IMR-90 (cell line): ENCODE data around the gene MSLN. TPM values are rescaled to one million over a fixed set of nuclear protein-coding genes. Genes with fewer than 3 reads are reported as not detected.

Source experiments
- ATAC-seq: fragments of 200-7000 bp; cut with Tn5 transposase; 2 replicates; pipeline ENCODE4 v1.9.1; 2020; ENCODE audit warnings: low read depth, mild to moderate bottlenecking, moderate library complexity
- BruUV-seq: library from RNA; stranded (reverse); fragments of 400-500 nt; replicated peaks from 2 replicates; lab custom pipeline; 2021; lab: Mats Ljungman, UMichigan
- CTCF ChIA-PET: fragments of 300-600 bp; formaldehyde crosslinking; extraction: SDS; loops from one replicate; lab custom pipeline; 2021; ENCODE audit warnings: antibody characterized with exemption; lab: Yijun Ruan, JAX
- POLR2A ChIA-PET: fragments of 300-600 bp; sonication (Branson Sonifier 250); formaldehyde crosslinking; loops from one replicate; lab custom pipeline; 2022; ENCODE audit warnings: antibody characterized with exemption; ENCODE audit not compliant: unreplicated experiment; lab: Charles Lee
- DNase-seq: peaks from one replicate; pipeline ENCODE4 v3.0.0; 2013
- H2AFZ ChIP-seq: replicated peaks from 2 replicates; pipeline ENCODE3; 2013; ENCODE audit warnings: low read length, mild to moderate bottlenecking; ENCODE audit not compliant: poor library complexity
- H2AK5ac ChIP-seq: 2 replicates; pipeline ENCODE4 v1.6.1; 2013; ENCODE audit warnings: low read depth, low read length, inconsistent platforms
- H2AK9ac ChIP-seq: replicated peaks from 2 replicates; pipeline ENCODE3; 2013; ENCODE audit warnings: mild to moderate bottlenecking, low read depth, low read length, moderate library complexity; ENCODE audit not compliant: poor library complexity
- H2BK120ac ChIP-seq: 2 replicates; pipeline ENCODE4 v1.6.1; 2013; ENCODE audit warnings: low read depth, low read length, inconsistent platforms
- H2BK15ac ChIP-seq: 3 replicates; pipeline ENCODE4 v1.6.1; 2013; ENCODE audit warnings: low read depth, low read length, inconsistent platforms
- H2BK20ac ChIP-seq: 2 replicates; pipeline ENCODE4 v1.6.1; 2013; ENCODE audit warnings: low read depth, mild to moderate bottlenecking, inconsistent platforms, low read length, moderate library complexity
- H2BK5ac ChIP-seq: 2 replicates; pipeline ENCODE4 v1.6.1; 2013; ENCODE audit warnings: mild to moderate bottlenecking, low read depth, low read length, inconsistent platforms; ENCODE audit not compliant: poor library complexity, severe bottlenecking
- H3K14ac ChIP-seq: replicated peaks from 2 replicates; pipeline ENCODE4 v1.6.1; 2013; ENCODE audit warnings: low read depth, low read length, inconsistent platforms
- H3K18ac ChIP-seq: 2 replicates; pipeline ENCODE4 v1.6.1; 2013; ENCODE audit warnings: low read depth, low read length, control low read depth
- H3K23ac ChIP-seq: 2 replicates; pipeline ENCODE4 v1.6.1; 2013; ENCODE audit warnings: low read depth, low read length, inconsistent platforms
- H3K27ac ChIP-seq: 2 replicates; pipeline ENCODE4 v1.5.1; 2013; ENCODE audit warnings: mild to moderate bottlenecking, control low read depth, low read length; ENCODE audit not compliant: insufficient read depth
- H3K27me3 ChIP-seq: 2 replicates; pipeline ENCODE4 v1.6.1; 2013; ENCODE audit warnings: low read length; ENCODE audit not compliant: control insufficient read depth, insufficient read depth
- H3K36me3 ChIP-seq: 2 replicates; pipeline ENCODE4 v1.6.1; 2013; ENCODE audit warnings: low read length, mixed read lengths; ENCODE audit not compliant: control insufficient read depth, insufficient read depth
- H3K4ac ChIP-seq: 2 replicates; pipeline ENCODE4 v1.6.1; 2013; ENCODE audit warnings: low read depth, low read length, inconsistent platforms
- H3K4me1 ChIP-seq: 2 replicates; pipeline ENCODE4 v1.6.1; 2013; ENCODE audit warnings: low read length, mixed read lengths; ENCODE audit not compliant: control insufficient read depth, insufficient read depth
- H3K4me2 ChIP-seq: 2 replicates; pipeline ENCODE4 v1.6.1; 2013; ENCODE audit warnings: low read depth, mild to moderate bottlenecking, control low read depth, low read length, moderate library complexity
- H3K4me3 ChIP-seq: 2 replicates; pipeline ENCODE4 v1.5.1; 2013; ENCODE audit warnings: low read depth, mild to moderate bottlenecking, control low read depth, low read length, moderate library complexity; ENCODE audit not compliant: insufficient read depth
- H3K56ac ChIP-seq: 2 replicates; pipeline ENCODE4 v1.6.1; 2013; ENCODE audit warnings: low read length, inconsistent platforms; ENCODE audit not compliant: insufficient read depth; ENCODE audit errors: extremely low read depth
- H3K79me1 ChIP-seq, 2 experiments: 2 replicates each; pipeline ENCODE4 v1.6.1; 2013; ENCODE audit warnings: low read length in 2 of 2, inconsistent platforms in 1 of 2, low read depth in 1 of 2
- H3K9ac ChIP-seq: 2 replicates; pipeline ENCODE4 v1.6.1; 2013; ENCODE audit warnings: low read depth, low read length, control low read depth
- H3K9me1 ChIP-seq: 2 replicates; pipeline ENCODE4 v1.6.1; 2013; ENCODE audit warnings: low read length, inconsistent platforms; ENCODE audit not compliant: insufficient read depth
- H3K9me3 ChIP-seq: 2 replicates; pipeline ENCODE4 v1.6.1; 2013; ENCODE audit warnings: low read length; ENCODE audit not compliant: control insufficient read depth, insufficient read depth
- H4K20me1 ChIP-seq: 2 replicates; pipeline ENCODE4 v1.6.1; 2013; ENCODE audit warnings: low read length, inconsistent platforms; ENCODE audit not compliant: insufficient read depth
- H4K5ac ChIP-seq: 2 replicates; pipeline ENCODE4 v1.6.1; 2013; ENCODE audit warnings: mild to moderate bottlenecking, low read depth, low read length, control low read depth
- H4K8ac ChIP-seq, 2 experiments: 2 replicates each; pipeline ENCODE4 v1.6.1; 2013; ENCODE audit warnings: low read depth in 2 of 2, low read length in 2 of 2, control low read depth in 1 of 2, inconsistent platforms in 1 of 2
- H4K91ac ChIP-seq: 2 replicates; pipeline ENCODE4 v1.6.1; 2013; ENCODE audit warnings: low read depth, low read length, inconsistent platforms; ENCODE audit not compliant: insufficient read depth
- CEBPB ChIP-seq: IDR thresholded peaks from 2 replicates; pipeline ENCODE4 v1.6.1; 2012; ENCODE audit warnings: low read depth, low read length, improper control_type of control experiment
- FOS ChIP-seq: fragments of 150-350 bp; IDR thresholded peaks from 2 replicates; pipeline ENCODE4 v1.6.1; 2016; ENCODE audit warnings: low read depth, low read length
- MAFK ChIP-seq: IDR thresholded peaks from 2 replicates; pipeline ENCODE4 v1.6.1; 2012; ENCODE audit warnings: low read depth, low read length, improper control_type of control experiment
- MAZ ChIP-seq: IDR thresholded peaks from 2 replicates; pipeline ENCODE4 v1.6.1; 2012; ENCODE audit warnings: low read depth, mild to moderate bottlenecking, low read length, improper control_type of control experiment, moderate library complexity, borderline replicate concordance
- NFE2L2 ChIP-seq: fragments of 150-350 bp; IDR thresholded peaks from 2 replicates; pipeline ENCODE4 v1.6.1; 2016; ENCODE audit warnings: low read depth, mild to moderate bottlenecking, low read length
- POLR2A ChIP-seq: IDR thresholded peaks from 2 replicates; pipeline ENCODE4 v1.6.1; 2012; ENCODE audit warnings: mild to moderate bottlenecking, low read depth, low read length
- RAD21 ChIP-seq: IDR thresholded peaks from 2 replicates; pipeline ENCODE4 v1.6.1; 2012; ENCODE audit warnings: low read length, improper control_type of control experiment
- RFX5 ChIP-seq: IDR thresholded peaks from 2 replicates; pipeline ENCODE4 v1.8.0; 2012; ENCODE audit warnings: low read depth, mild to moderate bottlenecking, low read length, moderate library complexity
- SMC3 ChIP-seq: fragments of 150-350 bp; IDR thresholded peaks from 2 replicates; pipeline ENCODE4 v1.6.1; 2016; ENCODE audit warnings: low read depth, mild to moderate bottlenecking, antibody characterized with exemption, low read length, moderate library complexity
- WGBS, 2 experiments: methylation state at CpG; one replicate each; pipeline versions ENCODE4 v1.1.5 to v1.1.7; 2013; ENCODE audit warnings: missing lambda C conversion rate in 2 of 2; ENCODE audit not compliant: insufficient read length in 1 of 2; ENCODE audit errors: extremely low coverage in 2 of 2; 5-methylcytosine and 5-hydroxymethylcytosine counted together
- dilution Hi-C: fragments of 300-500 bp; cut with HindIII; formaldehyde crosslinking; loops from one replicate; pipeline ENCODE4 v1.14.3; 2018; ENCODE audit warnings: low sequenced_read_pairs; ENCODE audit not compliant: unreplicated experiment
- in situ Hi-C: fragments of 300-500 bp; cut with MboI; formaldehyde crosslinking; loops from 3 replicates; pipeline ENCODE4 v1.14.3; 2019; ENCODE audit warnings: low sequenced_read_pairs, inconsistent platforms, mixed read lengths
- intact Hi-C: fragments of 100-400 bp; cut with micrococcal nuclease; formaldehyde crosslinking; loops from 2 replicates; pipeline ENCODE4 v1.10.0; 2022
- polyA plus RNA-seq, 3 experiments: library from polyadenylated mRNA; depleted of rRNA; stranded (reverse); fragments of >200 nt; gene quantifications; 2 replicates each; pipeline ENCODE4 v1.2.3, GENCODE V29; 2012; ENCODE audit warnings: low replicate concordance in 1 of 3
- total RNA-seq: library from RNA; depleted of rRNA; stranded (reverse); fragments of >200 nt; gene quantifications from 2 replicates; pipeline ENCODE4 v1.2.3, GENCODE V29; 2012
- TF ChIP-seq, protein P1 (sequence below): conservative IDR thresholded peaks from 2 replicates; pipeline ENCODE4 v1.5.1; 2012; ENCODE audit warnings: mild to moderate bottlenecking, low read depth, low read length, improper control_type of control experiment
- TF ChIP-seq, protein P2 (sequence below): fragments of 150-350 bp; IDR thresholded peaks from 2 replicates; pipeline ENCODE4 v1.6.1; 2016; ENCODE audit warnings: low read depth, mild to moderate bottlenecking, low read length, moderate library complexity, borderline replicate concordance

Gene MSLN
- total and polyA plus RNA-seq, 2 of the 4 experiments (the other 2 are of a cell fraction) = 0.14 TPM; not detected in 1

DNA sequence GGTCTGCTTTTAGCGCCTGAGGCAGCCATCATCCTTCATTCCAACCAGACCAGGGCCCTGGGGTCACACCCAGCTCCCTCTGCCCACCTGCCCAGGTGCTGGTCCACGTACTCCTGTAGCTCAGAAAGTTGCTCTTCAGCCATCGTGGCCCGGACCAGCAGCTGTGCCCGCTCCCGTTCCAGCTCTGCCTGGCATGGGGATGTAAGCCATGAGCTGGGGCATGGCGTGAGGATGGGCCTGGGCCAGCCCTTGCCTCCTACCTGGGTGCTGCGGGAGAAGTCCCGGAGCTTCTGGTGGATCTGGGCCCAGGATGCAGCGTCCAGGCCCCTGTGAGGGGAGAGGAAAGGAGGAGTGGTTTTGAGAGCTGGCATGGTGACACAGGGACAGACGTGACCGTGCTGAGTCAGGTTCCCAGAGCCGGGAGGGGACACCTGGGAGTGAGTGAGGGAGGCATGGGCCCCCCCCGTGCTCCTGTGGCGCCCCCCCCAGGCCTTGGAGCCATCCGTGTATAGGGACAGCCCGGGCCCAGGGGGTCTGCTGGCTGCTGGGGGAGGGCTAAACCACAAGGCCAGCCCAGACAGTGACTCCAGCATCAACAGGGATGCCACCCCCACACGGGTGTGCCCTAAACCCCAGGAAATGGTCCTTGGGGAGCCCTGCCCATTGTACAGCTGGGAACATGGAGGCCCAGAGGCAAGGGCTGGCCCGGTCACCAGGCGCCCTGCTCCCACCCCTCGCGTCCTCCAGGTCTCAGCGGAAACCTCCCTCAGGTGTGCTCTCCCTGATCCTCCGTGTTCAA lies 37.5 kb upstream of the MSLN start (continued):
- TF ChIP-seq, protein P1, sequence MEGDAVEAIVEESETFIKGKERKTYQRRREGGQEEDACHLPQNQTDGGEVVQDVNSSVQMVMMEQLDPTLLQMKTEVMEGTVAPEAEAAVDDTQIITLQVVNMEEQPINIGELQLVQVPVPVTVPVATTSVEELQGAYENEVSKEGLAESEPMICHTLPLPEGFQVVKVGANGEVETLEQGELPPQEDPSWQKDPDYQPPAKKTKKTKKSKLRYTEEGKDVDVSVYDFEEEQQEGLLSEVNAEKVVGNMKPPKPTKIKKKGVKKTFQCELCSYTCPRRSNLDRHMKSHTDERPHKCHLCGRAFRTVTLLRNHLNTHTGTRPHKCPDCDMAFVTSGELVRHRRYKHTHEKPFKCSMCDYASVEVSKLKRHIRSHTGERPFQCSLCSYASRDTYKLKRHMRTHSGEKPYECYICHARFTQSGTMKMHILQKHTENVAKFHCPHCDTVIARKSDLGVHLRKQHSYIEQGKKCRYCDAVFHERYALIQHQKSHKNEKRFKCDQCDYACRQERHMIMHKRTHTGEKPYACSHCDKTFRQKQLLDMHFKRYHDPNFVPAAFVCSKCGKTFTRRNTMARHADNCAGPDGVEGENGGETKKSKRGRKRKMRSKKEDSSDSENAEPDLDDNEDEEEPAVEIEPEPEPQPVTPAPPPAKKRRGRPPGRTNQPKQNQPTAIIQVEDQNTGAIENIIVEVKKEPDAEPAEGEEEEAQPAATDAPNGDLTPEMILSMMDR = no peak

DNA sequence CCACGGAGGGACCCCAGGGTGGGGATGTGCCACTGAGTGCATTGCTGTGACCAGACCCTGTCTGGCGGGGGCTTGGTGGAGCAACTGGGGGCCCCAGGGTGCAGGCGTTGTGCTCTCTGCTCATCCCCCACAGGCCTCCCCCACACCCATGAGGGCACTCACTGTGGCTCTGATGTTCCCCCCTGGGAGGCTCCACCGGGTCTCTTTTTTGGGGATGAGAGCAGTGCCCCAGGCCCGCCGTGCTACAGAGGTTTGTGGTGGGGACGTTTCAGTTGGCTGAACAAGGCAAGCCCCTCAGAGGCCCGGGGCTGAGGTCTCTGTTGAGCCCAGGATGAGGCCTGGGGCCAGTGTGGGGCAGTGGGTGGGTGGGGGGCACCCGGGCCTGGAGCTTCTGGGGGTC lies 36.8 kb upstream of the MSLN start:
- no peak overlapping the region for H2AK9ac ChIP-seq
- H2BK120ac ChIP-seq = no peak overlapping the region
- peaks cover 10 to 15% of the 10 kb centered on the region in 2 experiments for H3K79me1 ChIP-seq
- peaks cover 1% of the 10 kb centered on the region; the same call in 1 of the 2 replicates for H3K36me3 ChIP-seq
- peaks cover 17% of the 10 kb centered on the region for H3K4me1 ChIP-seq
- H3K4me2 ChIP-seq = no peak overlapping the region
- no peak overlapping the region for H4K8ac ChIP-seq
- no peak overlapping the region for H3K18ac ChIP-seq
- WGBS, 2 experiments = no CpG with 5 or more reads among the region's 9 CpGs
- no peak overlapping the region for H2BK15ac ChIP-seq
- H3K4me3 ChIP-seq = no peak overlapping the region
- H3K23ac ChIP-seq = no peak overlapping the region
- H4K20me1 ChIP-seq = peaks cover 4% of the 10 kb centered on the region; the same call in 1 of the 2 replicates
- in situ Hi-C loops (loop anchor here (25.0 kb wide), 1 partner anchor 339 kb away; the partner anchor contains the start of gene SSTR5), dilution Hi-C loops (no loop called here), intact Hi-C loops (no loop called here)
- ATAC-seq (no peak), DNase-seq (no peak)
- H3K9ac ChIP-seq = no peak overlapping the region
- no peak overlapping the region for H2AK5ac ChIP-seq
- peaks cover 2% of the 10 kb centered on the region; the same call in 1 of the 2 replicates for H3K9me1 ChIP-seq
- H3K56ac ChIP-seq = no peak overlapping the region
- POLR2A ChIA-PET = no interaction called here
- H4K91ac ChIP-seq = no peak overlapping the region
- CTCF ChIA-PET = no interaction called here
- H2BK20ac ChIP-seq = no peak overlapping the region
- no peak overlapping the region for H3K4ac ChIP-seq
- no peak overlapping the region for H3K27ac ChIP-seq
- H2AFZ ChIP-seq = peak overlapping the region; percentile 5
- no peaks in the 10 kb centered on the region for H3K9me3 ChIP-seq
- BruUV-seq = no TSS peak
- H4K5ac ChIP-seq = no peak overlapping the region
- H2BK5ac ChIP-seq = no peak overlapping the region
- no peaks in the 10 kb centered on the region for H3K27me3 ChIP-seq
- H3K14ac ChIP-seq = no peak overlapping the region
- TF ChIP-seq RAD21 = no peak
- TF ChIP-seq, protein P2, sequence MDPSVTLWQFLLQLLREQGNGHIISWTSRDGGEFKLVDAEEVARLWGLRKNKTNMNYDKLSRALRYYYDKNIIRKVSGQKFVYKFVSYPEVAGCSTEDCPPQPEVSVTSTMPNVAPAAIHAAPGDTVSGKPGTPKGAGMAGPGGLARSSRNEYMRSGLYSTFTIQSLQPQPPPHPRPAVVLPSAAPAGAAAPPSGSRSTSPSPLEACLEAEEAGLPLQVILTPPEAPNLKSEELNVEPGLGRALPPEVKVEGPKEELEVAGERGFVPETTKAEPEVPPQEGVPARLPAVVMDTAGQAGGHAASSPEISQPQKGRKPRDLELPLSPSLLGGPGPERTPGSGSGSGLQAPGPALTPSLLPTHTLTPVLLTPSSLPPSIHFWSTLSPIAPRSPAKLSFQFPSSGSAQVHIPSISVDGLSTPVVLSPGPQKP = no peak
- no peak for TF ChIP-seq SMC3
- no peak for TF ChIP-seq MAFK
- TF ChIP-seq CEBPB = no peak
- no peak for TF ChIP-seq NFE2L2
- TF ChIP-seq MAZ = no peak
- TF ChIP-seq RFX5 = no peak
- TF ChIP-seq, protein P1 = no peak
- TF ChIP-seq POLR2A = no peak
- no peak for TF ChIP-seq FOS
